DMS 273 (cell line): ENCODE results near the gene TPCN2.
A peak's percentile ranks its signal among the peaks of the same experiment; 100 is the strongest.

ENCODE experiments used
- DNase-seq: peaks from one replicate; lab custom pipeline; 2025; ENCODE audit not compliant: unreplicated experiment; lab: John Stamatoyannopoulos, UW

TPCN2 gene

DNA sequence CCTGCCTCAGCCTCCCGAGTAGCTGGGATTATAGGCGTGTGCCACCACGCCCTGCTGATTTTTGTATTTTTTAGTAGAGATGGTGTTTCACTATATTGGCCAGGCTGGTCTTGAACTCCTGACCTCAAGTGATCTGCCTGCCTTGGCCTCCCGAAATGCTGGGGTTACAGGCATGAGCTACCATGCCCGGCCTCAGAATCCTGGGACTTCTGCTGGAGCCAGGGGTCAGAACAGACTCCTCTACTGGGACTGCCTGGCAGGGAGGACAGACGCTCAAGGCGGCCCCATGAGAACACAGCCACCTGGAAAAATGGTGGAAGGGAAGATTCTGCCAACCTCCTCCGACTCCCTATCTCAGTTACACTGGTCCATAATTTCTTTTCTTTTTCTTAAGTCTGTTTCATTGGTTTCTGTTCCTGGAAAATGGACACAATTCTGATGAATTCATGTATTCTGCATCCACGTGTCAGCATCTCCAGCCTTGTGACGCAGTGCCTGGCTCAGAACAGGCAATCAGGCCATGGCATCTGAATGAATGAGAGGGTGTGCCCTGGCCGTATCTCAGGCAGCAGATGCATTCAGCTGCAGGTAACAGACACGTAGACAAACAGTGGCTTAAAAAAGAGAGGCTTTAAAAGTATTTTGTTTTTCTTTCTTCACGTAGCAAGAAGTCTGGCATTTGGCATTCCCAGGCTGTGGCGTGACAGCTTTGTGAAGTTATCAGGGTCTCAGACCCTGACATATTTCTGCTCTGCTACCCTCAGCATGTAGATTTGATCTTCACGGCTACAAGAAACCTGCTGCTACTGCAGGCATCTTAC lies 111.8 kb downstream of the TPCN2 start:
- DNase-seq: no peak

DNA sequence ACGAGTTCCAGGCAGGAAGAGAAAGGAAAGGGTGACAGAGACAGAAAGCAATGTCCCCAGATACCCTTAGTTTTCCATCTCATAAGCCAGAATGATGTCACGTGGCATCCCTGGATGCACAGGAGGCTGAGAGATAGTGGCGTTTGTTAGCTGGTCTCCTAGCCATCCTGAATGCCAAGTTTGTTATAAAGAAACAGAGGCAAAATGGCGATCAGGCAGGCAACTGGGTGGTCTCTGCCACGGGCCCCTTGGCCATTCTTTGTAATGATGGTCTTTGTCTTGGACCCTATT lies 112.3 kb downstream of the TPCN2 start:
- no peak for DNase-seq

DNA sequence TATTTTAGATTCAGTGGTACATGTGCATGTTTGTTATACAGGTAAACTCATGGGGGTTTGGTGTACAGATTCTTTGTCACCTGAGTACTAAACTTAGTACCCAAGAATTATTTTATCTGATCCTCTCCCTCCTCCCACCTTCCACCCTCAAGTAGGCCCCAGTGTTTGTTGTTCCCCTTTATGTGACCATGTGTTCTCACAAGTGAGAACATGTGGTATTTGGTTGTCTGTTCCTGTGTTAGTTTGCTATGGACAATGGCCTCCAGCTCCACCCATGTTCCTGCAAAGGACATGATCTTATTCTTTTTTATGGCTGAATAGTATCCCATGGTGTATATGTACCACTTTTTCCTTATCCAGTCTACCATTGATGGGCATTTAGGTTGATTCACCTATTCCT lies 113.8 kb downstream of the TPCN2 start:
- DNase-seq: no peak

DNA sequence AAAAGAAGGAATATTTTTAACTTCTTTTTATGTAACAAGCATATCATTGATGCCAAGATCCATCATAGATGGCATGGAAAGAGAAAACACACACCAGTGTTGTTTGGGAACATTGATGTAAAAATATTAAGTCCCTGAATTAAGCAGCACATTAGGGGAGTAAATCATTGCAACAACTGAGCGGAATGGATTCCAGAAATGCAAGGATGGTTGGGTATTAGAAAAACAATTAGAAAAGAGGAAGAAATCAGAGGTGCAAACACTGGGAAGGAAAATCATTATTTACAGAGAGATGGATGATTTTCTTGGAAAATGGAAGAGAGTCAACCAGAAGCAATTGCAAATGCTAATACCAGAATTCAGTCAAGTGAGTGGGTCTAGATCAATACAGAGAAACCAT lies 115.1 kb downstream of the TPCN2 start:
- DNase-seq: no peak

DNA sequence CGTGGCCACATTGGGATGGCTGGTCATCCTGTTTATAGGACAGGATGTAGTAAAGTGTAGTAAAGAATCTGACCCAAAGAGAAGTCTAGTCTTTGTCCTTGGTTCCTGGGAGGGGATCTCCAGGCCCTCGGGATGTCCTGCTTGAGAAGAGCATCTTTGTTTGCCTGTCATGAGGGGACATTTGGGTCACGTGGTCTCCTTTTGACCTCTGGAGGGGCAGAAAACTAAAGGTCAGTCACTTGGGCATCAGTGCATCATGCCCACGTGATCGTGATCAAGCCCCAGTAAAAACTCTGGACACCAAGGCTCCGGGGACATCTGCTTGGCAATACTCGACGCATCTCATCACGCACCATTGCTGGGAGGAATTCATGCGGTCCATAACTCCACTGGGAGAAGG lies 116.1 kb downstream of the TPCN2 start:
- DNase-seq: no peak

DNA sequence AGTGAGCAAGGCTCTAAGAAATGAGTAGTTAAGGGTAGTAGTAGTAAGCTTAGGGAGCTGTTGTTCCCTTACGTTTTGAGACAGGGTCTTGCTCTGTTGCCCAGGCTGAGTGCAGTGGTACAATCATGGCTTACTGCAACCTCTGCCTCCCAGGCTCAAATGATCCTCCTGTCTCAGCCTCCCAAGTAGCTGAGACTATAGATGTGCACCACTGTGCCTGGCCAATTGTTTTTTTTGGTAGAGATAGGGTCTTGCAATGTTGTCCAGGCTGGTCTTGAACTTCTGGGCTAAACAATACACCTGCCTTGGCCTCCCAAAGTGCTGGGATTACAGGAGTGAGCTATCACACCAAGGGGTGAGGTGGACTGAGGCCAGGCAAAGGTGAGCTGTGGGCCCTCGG lies 117.0 kb downstream of the TPCN2 start:
- no peak for DNase-seq

DNA sequence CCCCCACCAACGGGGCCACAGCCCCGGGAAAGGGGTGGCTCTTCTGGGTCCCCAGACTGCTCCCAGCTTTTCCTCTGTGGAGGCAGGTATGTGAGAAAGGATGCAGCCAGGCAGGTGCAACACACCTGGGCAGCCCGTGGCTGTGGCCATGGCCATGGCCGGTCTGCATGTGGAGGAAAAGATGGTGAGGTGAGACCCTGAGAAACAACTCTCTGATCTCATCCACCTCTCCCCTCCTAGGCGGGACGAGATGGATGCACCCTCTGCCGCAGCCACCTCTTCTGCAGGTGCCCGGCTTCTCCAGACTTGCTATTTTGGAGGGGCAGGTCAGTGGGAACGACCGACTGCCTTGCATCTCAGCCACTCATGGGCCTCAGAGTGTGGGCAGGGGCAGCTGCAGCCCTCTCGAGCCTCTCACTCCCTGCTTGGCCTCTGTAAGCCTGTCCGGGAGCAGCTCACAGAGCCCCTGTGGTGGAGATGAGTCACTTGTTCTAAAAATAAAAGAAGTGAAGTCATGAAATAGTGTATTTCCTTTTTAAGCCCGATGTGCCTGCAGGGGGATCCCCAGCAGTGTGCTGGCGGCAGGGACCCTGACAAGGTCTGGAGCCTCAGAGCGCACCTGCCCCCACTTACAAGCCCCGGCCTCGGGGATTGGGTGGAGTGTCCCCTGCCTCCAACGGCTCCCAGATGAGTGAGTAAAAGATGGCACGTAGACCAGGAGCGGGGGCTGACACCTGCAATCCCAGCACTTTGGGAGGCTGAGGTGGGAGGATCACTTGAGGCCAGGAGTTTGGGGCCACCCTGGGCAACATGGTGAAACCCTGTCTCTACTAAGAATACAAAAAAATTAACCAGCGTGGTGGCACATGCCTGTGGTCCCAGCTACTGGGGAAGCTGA lies 117.7 kb downstream of the TPCN2 start:
- peak; percentile 42 for DNase-seq

DNA sequence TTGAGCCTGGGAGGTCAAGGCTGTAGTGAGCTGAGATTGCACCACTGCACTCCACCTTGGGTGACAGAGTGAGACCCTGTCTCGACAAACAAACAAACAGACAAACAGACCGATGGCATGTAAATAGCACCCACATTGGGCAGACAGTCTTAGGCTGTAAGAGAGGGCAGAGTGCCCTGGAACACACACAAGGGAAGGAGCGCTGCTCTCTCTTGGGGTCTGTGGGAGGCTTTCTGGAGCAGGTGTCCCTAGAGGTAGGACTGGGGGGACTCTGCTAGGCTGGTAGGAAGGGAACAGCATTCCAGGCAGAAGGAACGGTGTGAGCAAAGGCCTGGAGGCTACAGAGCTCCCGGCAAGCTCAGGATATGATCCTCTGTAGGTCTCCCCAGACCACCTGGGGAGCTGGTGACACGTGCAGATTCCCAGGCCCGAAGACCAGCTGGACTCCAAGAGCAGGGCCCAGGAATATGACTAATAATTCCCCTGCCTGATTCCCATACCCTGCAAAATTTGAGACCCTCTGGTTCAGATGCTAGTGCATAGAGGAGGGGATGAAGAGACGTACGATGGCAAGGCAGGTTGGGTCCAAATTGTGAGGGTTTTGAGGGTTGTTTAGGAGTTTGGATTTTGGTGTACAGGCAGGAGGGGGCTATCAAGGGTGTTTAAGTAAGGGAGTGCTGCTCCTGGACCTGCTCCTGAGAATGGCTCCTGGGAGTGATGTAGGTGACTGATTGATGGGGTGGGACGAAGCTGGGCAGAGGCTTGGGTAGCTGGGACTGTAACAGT lies 118.6 kb downstream of the TPCN2 start:
- DNase-seq: no peak

DNA sequence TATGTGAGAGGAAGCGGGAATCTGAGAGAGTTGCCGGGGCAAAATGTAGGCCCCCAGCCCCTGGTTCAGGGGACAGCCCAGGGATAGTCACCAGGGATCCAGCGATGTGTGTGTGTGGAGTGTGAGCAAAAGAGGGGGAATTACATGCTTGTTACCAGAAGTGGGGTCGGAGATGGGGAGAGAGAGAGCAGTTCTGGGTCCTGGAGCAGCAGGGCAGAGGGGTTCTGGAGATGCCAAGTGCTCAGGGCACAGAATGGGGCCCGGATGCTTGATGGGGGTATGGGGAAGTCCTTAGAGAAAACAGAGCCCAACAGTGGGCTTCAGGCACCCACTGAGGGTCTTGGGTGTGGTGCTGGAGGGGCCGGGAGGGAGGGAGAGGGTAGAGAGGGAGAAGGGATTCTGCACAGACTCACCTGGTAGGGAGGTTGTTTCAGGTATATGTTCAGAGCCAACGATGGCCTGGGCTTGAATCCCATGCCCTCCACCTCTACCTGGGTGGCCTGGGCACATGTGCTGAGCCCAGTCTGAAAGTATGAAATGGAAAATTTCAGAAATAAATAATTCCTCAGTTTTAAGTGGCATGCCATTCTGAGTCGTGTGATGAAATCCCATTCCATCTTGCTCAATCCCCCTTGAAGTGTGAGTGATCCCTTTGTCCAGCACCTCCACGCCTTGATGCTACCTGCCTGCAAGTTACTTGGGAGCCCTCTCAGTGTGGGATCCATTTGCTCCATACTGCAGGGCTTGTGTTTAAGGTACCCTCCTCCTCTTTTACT lies 119.4 kb downstream of the TPCN2 start:
- no peak for DNase-seq

DNA sequence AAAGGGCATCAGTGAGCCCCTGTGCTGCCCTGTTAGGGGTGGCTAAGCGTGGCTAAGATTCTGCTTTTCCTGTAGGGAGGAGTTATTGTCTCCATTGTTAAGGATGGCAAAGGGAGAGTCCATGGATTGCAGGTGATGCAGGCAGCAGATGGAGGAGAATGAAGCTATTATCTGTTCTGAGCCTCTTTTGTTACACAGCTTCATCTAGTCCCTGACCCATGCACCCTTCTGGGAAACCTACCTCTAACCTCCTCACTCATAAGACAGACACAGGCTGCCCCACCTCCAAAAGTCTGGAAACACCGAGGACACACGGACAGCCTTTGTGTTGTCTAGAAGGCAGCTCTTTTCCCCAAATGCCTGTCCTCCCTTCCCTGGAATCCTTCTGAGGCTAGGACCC lies 120.7 kb downstream of the TPCN2 start:
- no peak for DNase-seq

DNA sequence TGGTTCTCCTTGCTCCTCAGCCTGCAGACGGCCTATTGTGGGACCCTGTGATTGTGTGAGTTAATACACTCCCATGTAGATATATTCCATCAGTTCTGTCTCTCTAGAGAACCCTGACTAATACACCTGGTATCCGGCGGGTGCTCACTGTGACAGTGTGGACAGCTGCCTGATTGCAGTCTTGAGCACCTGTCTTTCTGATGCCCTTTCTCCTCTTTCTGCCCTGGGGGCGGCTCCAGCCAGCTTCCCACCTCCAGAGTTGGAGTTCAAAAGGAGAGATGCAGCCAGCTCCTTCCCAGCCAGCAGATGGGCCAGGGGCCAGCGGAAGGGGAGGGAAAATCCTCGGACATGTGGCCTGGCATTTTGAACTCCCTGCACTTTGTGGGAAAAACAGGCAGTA lies 122.0 kb downstream of the TPCN2 start:
- no peak for DNase-seq

DNA sequence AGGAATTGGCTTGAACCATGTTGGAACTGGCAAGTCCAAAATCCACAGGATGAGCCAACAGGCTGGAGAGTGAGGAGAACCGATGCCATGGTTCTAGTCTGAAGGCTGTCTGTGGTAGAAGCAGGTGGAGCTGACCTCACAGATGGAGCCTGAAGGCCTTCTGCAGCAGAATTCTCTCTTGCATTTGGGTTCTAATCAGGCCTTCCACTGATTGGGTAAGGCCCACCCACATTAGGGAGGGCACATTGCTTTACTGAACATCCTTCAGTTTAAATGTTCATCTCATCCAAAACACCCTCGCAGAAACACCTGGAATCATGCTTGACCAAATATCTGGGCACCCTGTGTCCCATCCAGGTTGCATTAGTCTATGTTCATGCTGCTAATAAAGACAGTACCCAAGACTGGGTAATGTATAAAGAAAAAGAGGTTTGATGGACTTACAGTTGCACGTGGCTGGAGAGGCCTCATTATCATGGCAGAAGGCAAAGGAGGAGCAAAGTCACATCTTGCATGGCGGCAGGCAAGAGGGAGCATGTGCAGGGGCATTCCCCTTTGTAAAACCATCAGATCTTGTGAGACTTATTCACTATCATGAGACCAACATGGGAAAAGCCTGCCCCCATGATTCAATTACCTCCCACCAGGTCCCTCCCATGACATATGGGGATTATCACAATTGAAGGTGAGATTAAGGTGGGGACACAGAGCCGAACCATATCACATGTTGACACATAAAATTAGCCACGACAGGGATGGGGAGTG lies 122.9 kb downstream of the TPCN2 start:
- no peak for DNase-seq

DNA sequence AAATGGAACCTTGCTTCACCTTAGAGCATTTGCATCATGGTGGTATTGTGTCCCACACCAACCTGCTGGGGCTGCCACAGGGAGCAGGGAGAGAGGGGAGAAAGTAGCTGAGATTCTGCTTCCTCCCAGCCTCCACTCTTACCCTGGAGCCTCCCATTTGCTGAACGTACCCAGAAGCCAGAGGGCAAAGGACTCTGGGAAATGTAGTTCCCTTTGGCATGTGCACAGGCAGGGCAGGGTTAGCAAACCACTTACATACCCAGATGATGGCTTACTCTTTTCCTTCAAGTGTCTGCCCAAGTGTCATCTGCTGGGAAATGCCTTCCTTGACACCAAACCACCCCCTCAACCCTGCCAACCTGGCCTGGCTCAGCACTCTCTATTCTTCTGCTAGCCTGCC lies 123.9 kb downstream of the TPCN2 start:
- DNase-seq: peak; percentile 37

DNA sequence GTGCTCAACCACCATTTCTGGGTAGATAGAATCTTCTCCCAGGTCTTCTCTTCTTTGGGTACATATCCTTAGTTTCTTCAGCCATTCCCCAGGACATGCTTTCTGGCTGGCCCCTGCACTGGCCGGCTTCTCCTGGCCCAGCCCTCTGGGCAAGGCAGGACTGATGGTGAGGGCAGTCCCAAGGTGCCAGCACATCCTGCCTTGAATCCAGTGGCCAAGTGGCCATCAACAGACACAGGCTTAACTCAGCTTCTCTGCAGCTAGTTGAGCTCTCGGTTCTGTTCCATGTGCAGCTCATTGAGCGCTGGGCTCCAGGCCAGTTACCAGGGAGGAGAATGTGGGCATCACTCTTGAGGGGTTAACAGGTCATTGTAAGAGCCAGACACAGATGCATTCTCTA lies 124.6 kb downstream of the TPCN2 start:
- no peak for DNase-seq

DNA sequence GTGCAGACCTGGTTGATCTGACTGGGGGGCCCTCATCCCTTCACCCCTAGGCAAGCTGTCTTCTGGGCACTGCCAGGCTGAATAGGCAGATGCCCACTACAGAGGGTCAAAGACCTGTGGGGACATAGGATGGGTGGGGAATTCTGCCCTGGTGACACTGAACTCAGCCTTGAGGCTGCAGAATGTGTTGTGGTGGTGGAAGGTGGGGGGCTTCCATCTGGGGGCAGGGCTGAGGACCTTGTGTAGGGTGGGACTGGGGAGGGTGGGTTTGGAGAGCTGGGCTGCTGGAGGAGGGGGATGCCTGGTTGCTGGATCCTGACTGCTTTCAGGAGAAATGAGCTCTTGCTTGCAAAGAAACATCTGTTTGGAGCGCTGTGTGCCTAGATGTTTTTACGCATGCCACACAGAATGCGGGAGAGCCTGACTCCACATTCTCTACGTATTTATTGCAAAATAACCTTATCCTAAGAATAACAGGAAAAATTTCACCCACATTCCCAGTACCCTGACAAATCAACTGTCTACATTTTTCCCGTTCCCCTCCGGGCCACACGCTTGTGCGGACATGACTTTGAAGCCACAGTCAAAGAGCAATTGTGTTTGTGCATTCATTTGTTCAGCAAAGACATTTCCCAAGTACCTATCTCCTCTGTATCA lies 125.3 kb downstream of the TPCN2 start:
- DNase-seq: no peak

DNA sequence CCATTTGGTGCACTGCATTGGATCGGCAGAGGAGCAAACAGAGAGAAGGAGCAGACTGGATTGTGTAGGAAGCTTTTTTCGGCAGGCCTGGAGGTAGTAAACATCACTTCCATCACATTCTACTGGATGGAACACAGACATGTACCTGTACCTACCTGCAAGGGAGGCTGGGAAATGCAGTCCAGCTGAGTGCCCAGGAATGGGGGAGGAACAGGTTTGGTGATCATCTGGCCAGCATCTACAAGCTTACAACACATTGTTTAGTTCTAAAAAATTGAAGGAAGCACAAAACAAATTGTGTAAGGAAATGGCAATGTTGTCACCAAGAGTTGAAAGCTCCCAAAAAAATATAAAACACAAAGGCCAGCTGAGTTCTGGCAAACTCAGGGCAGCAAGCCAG lies 126.1 kb downstream of the TPCN2 start:
- DNase-seq: no peak

DNA sequence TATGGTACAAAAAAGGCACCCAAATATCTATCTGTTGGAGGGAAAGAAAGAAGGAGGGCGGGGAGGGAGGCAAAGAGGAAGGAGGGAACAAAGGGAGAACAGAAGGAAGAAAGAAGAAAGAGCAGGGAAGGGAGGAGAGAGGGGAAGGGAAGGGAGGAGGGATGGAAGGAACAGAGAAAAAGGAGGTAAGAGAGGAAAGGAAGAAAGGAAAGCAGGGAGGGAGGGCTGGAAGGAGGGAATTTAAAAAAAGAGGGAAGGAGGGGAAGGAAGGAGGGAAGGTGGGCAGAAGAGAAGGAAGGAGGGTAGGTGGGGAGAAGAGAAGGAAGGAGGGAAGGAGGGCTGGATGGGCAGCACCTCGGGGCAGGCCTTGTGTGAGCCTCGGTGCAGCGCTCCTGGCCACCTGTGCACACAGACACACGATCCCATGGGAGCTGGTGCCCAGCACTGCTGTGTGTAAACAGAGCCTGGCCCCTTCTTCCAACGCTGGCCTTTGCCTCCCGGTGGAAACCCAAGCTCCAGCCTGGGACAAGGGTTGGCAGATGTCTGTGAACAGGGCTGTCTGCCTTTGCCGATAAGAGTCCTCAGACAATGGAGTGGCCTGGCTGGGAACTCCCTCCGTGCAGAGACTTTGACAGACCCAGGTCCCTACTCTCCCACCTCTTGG lies 130.2 kb downstream of the TPCN2 start:
- DNase-seq: peak; percentile 19

DNA sequence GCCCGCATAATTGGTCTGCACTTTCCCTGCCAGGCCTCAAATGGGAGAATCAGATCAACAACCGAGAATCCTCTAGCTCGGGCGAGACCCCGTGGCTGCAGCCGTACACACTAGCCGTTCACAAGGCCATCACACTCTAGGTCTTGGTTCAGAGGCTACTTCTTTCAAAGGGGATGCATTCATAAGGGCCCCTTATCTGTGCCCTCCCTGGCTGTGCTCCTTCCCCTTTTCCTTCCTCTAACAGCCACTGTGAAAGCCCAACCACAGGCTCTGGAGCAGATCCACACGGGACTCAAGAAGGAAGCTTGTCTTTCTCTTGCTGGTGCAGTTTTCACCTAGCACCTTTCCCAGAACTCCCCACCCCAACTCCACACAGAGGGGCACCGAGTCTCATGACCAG lies 131.5 kb downstream of the TPCN2 start:
- no peak for DNase-seq

DNA sequence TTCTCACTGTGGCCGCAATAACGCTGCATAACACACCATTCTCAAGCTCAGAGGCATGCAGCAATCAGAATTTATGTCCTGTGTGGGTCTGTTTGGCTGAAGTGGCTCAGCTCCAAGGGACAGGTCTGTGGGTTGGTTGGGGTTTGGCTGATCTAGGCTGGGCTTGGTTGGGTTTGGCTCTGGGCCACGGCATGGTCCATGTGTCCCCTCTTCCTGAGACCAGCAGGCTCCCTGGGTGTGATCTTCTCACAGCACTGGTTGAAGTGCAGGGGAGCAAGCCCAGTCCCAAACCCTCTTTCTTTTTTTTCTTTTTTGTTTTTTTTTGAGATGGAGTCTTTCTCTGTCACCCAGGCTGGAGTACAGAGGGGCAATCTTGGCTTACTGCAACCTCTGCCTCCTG lies 132.0 kb downstream of the TPCN2 start:
- no peak for DNase-seq
